EH (cell line): ENCODE data around the gene FNTB.
"Not testable (repeated sequence)": the region's sequence is repeated elsewhere in the genome, so short reads cannot be mapped to it uniquely, and the experiment has no call there.

Experiments
- DNase-seq: peaks from one replicate; pipeline ENCODE4 v3.0.0-alpha.2; 2015; ENCODE audit warnings: low read depth

Gene FNTB

DNA sequence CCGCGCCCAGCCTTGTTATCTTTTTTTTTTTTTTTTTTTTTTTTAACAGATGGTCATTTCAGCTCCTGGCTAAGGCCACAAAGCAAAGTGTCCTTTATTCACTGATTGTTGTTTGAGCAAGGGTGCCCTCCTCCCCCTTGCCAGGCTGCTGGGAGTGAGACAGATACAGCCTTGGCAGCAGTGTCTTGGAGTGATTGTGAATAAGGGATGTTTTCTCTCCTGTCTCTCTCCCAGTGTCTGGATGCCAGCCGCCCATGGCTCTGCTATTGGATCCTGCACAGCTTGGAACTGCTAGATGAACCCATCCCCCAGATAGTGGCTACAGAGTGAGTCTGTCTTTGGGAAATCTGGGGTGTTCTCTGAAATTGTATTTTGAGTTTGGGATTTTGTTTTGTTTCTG lies 28.7 kb downstream of the FNTB start:
- no peak for DNase-seq

DNA sequence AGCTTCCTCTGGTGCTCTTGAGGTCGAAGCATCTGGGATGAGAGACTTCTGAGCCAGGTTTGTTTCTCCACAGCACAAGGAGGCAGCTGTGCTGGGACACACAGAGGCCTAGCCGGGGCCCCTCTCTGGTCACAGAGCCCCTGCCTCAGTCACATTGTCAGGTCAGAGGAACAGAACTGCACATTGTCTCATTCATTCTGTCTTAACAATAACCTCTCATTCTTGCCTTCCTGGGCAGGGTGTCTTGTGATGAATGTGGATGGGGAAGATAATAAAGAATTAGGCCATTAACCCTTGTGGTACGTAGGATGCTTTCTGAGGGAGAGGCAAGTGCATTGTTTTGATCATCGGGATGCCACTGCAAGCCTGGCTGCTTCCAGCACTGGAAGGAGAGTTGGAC lies 29.8 kb downstream of the FNTB start:
- no peak for DNase-seq

DNA sequence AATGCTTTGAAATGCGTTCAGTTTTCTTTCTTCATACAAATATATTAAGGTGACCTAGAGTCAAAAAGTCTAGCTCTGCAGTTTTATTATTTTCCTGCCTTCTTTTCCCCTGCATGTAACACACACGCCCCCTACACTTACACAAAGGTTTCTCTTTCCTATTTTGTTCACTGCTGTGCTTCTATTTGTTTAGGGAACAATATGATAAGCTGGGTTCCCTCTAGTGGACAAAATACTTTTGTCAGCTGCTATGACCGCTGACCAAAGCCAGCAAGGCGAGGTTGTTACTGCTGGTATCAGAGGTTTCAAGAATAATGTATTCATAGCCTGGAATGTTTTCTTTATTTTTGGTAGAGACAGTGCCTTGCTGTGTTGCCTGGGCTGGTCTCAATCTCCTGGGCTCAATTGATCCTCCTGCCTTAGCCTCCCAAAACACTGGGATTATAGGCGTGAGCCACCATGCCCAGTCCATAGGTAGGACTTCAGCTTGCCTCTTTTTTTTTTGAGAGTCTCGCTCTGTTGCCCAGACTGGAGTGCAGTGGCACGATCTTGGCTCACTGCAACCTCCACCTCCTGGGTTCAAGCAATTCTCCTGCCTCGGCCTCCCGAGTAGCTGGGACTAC lies 33.4 kb downstream of the FNTB start:
- DNase-seq = peak; percentile 73

DNA sequence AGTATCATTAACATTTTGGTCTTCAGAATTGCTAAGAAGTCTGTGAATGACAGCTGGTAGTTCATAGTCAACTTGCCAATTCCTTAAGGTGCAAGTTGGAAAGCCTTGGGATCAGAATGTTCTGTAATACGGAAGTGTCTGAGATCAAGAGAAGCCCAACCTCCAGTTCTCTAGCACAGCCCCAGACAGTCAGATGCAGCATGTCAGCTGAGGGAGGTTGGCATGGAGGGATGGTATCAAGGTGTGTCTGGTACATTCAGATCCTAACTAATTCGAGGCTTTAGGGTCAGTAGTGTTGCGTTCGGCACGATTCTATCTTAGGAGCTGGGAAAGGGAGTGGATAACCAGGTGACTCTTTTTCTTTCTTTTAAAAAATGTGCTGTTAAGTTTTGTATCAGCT lies 38.3 kb downstream of the FNTB start:
- no peak for DNase-seq

DNA sequence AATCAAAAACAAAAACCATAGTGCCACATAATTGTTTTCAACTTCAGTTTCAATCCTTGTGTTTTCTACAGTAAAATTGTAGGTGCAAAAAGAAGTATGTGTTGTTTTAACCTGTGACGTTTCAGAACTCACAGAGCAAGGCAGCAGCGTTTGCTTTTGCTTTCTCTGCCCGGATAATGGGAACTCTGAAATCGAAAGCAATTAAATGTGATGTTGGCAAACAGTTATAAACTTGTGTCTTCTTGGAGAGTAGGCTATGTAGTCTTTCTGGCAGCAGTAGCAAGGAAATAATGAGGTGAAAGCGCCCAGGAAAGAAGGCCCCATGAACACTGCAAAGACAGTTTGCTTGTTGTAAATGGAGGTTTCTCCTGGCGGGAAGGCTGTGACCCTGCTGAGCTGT lies 39.1 kb downstream of the FNTB start:
- DNase-seq = no peak

DNA sequence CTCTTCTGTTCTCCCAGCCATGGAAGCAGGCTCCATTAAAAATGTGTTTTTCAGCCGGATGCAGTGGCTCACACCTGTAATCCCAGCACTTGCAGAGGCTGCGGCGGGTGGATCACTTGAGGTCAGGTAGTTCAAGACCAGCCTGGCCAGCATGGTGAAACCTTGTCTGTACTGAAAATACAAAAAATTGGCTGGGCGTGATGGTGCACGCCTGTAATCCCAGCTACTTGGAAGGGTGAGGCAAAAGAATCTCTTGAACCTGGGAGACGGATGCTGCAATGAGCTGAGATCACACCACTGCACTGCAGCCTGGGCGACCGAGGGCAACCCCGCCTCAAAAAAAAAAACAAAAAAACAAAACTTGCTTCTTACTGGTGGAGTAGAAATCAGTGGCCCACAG lies 39.8 kb downstream of the FNTB start:
- no peak for DNase-seq

DNA sequence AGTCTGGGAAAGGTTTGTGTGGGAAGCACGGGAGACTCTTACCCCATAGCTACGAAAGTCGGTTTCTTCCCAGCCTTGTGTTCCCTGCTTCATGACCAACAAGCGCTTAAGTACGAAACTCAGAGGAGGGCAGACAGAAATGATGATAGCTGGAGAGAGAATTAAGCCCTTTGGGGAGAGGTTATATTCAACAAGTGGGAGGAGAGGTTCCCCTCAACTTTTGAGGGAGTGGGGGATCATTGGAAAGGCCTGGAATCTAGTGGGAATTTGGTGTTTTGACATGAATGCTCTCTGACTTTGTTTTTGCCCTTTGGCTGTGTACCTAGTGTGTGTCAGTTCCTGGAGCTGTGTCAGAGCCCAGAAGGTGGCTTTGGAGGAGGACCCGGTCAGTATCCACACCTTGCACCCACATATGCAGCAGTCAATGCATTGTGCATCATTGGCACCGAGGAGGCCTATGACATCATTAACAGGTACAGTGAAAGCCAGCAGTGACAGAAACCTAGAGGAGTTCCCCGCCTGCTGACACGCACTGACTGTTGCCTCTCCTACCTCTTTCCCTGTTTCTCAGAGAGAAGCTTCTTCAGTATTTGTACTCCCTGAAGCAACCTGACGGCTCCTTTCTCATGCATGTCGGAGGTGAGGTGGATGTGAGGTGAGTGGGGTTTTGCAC lies 40.6 kb downstream of the FNTB start:
- no peak for DNase-seq

DNA sequence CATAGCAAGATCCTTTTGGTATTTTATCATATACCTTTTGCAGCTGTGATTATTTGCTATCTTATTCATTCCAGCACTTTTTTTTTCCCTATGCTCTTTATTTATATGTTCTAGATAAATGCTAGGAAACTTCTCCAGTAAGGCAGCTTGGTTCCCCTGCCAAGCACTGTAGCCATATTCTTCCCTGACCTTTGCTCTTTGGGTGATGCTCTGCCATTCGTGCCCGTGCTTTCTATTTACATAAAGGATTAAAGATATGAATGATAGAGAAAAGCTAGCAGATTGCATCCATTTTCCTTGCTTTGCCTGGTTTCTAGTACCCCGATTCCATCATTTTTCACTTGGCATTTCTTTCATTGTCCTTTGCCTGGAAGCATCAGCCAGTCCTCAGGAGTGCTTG lies 42.2 kb downstream of the FNTB start:
- DNase-seq = no peak

DNA sequence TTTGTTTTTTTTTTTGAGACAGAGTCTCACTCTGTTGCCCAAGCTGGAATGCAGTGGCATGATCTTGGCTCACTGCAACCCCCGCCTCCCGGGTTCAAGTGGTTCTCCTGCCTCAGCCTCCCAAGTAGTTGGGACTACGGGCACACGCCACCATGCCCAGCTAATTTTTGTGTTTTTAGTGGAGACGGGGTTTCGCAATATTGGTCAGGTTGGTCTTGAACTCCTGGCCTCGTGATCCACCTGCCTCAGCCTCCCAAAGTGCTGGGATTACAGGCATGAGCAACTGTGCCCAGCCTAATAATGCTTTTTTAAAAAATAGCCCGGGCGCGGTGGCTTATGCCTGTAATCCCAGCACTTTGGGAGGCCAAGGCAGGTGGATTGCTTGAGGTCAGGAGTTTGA lies 44.6 kb downstream of the FNTB start:
- DNase-seq = not testable (repeated sequence)

DNA sequence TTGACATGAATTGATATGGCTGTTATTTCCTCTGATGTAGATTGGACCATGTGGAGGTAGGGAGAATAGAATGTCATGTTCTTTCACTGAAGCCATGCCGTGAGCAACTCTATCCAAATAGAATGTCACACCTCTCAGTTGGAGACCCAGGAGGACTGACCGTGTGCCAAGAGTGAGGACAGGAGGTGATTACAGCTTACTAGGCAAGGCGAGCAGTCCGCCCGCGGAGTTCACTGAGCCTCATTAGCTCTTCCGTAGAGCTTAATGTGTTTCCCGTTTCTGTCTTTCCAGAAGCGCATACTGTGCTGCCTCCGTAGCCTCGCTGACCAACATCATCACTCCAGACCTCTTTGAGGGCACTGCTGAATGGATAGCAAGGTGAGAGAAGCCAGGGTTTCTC lies 45.6 kb downstream of the FNTB start:
- no peak for DNase-seq

DNA sequence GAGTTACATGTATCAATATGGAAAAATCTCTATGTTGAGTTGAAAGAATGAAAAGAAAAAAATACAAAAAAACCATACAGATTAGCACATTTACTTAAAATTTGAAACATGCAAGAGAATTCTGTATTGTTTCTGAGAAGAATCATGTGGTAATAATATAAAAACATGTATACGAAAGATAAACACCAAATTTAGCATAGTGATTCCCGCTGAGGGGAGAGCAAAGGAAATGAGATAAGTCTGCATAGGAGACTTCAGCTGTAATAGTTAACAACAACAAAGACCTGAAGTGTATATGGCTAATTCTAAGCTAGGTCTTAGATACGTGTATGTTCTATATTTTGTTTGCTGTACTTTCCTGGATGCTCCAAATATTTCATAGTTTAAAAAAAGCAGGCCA lies 46.5 kb downstream of the FNTB start:
- DNase-seq = no peak

DNA sequence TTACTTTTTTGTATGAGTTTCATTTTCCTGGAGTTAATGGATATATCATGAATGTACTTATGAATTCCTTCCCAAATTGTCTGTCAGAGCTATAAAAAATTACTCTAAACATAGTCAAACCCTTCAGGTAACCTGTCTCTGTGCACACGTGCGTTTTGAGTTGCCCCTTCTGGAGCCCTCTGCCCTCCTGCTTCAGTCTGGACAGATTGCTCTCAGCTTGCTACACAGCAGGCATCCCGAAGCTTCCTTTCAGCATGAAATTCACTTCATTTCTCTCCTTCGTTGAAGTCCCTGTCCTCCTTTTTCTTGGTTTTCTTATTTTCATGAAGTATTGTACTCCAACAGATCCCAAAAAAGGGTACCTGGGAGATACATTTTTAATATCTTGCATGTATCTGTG lies 47.3 kb downstream of the FNTB start:
- no peak for DNase-seq

DNA sequence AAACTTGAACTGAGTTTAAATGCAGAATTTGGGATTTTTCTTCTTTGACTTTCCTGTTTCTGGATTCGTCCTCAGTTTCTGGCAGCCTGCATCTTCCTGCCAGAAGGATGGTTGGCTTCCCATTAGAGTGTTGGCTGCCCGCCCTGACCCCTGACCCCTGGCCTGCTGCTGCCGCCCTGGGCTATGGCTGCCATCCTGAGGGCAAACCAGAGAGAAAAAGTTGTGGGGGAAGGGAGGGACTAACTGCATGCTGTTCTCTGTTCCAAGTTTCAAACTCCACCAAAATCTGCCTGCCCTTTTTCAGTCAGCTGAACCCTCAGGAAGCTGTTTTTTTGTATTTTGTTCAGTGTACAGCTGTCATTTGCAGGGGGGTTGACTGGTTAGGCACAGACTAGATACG lies 48.4 kb downstream of the FNTB start:
- DNase-seq = no peak

DNA sequence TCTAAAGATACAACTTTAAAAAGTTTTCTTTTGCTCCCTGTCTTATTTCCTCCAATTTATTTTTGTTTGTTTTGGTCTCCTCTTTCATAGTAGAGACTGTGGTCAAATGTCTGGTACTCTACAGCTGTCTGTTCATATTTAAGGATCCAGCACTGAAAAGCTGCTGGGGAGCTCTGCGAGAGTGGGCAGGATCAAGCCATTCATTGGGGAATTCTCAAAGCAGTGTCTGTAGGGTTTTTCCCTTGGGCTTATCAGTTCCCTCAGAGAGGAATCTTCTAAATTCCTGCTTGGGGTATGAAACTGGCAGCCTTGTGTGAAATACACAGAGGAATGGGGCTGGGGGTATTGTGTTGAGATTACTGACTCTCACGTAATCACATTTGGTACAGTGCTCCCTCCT lies 52.3 kb downstream of the FNTB start:
- no peak for DNase-seq

DNA sequence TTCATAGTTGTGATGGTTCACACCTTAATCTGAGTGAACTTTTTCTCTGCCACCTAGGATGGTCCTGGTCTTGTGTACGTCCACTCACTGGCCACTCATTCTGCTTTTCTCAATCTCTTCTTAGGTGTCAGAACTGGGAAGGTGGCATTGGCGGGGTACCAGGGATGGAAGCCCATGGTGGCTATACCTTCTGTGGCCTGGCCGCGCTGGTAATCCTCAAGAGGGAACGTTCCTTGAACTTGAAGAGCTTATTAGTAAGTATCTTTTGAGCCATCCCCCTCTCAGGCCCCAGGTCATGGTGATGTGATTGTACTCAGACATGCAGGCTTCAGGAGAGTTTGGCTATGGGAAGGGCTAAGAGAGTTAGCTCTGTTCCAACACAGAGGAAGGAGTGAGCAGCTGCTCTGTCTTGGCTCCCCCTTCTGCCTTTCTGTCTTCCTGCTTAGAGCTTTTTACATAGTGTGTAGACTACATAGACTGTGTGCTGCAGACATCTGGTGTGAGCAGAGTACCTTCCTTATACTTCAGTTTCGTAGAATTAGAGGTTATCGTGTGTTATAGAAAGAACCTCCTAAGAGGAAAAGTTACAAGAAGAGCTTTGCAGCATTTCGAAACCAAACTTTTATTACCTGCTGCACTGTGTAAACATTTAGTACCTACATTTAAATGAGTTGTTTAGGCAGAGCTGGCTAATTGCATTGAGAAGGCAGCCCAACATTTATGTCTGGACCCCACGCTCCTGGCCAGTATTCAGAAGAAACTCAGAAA lies 54.2 kb downstream of the FNTB start:
- DNase-seq = no peak

DNA sequence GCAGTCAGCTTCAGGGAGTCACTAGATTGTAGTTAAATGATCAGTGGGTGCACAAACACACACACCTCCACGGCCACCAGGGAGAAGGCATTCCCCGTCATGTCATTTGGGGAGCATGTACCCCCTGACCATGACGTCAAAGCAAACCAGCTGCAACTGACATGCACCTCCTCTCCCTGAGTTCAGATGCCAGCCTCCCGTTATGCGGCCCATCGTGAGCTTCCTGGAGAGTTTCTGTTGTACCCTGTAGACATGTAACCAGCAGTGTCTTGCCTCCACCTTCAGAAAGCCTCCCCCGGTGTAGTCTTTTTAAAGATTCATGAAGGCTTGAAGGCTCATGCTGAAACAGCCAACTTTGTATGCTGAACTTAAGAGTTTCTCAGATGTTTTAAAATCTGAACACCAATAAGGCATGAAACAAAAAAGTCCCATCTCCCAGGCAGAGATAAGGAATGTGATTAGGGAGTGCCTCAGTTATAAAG lies 54.8 kb downstream of the FNTB start:
- no peak for DNase-seq

DNA sequence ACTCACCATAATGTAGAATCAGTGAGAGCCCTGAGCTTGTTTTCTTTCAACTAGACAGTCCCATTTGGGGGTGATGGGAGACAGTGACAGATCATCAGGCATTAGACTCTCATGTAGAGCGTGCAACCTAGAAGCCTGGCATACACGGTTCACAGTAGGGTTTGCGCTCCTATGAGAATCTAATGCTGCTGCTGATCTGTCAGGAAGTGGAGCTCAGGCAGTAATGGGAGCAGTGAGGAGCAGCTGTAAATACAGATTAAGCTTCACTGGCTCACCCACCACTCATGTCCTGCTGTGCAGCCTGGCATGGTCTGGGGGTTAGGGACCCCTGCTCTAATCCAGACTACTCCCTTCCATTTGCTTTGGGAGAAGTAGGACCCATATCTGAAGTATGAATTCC lies 55.6 kb downstream of the FNTB start:
- DNase-seq = no peak

DNA sequence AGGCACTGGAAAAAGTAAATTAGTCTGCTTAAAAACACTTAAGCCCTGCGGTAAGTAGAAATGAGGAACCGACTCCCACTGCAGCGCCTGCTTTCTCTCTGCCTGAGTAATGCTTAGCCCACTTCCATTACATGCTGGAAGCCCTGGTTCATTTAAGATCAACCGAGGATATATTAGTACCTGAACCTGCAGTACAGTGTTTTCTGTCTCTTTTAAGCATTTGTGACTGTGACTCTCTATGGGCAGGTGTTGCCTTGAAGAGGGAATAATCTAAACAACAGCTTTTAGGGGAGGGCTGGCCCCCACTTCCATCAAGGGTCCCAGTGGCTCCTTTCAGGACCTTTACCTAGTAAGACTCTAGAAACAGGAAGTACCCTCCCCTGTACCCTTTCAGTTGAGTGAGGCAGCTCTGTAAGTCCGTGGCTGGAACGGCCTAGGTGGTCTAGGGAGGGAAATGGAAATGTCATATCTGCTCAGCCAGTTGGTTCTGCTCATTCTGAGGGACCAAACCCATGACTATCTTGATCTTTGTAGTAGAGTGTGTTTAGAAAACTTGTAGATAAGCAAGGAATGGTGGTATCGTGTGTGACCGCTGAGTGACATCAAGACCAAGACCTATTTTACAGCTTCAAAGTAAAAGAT lies 56.2 kb downstream of the FNTB start:
- DNase-seq = no peak

DNA sequence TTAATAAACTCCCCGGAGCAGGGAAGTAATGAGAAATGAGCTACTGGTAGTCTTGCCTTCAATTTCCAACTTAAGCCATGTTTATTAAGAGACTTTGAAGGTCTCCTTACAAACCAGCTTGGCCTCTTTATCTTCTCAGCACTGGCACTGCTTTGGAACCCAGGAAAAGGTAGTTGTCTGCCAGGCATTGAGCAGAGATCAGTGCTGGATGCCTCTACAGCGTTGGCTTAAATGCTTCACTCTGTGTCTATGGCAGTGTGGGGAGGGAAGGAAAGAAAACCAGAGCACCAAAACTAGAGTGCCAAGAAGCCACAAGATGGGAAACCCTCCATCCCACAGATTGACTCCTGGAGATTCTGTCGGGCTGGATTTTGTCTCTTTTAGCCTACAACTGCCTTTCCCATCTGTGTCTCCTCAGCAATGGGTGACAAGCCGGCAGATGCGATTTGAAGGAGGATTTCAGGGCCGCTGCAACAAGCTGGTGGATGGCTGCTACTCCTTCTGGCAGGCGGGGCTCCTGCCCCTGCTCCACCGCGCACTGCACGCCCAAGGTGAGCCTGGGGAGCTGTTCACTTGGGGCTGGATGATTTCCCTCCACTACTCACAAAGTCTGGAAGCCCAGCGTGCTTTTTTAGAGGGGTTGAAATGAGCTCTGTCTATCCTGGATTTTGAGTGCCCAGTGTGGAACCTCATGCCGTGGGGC lies 57.3 kb downstream of the FNTB start:
- DNase-seq = no peak

DNA sequence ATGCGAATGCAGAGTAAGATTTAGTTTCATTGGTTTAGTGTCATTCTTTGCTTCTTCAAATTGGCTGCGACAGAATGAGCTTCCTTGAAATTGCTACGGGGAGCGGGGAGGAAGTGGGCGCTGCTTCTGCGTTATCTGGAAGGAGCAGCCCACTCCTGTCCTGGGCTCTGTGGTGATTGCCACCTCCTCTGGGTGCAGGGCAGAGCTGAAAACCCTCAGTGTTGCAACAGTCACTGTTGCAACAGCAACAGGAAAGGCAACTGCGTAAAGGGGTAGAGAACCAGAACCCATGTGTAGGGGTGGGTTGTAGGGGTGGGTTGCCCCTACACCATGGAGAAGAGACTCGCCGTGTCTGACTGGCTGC lies 57.9 kb downstream of the FNTB start:
- no peak for DNase-seq

DNA sequence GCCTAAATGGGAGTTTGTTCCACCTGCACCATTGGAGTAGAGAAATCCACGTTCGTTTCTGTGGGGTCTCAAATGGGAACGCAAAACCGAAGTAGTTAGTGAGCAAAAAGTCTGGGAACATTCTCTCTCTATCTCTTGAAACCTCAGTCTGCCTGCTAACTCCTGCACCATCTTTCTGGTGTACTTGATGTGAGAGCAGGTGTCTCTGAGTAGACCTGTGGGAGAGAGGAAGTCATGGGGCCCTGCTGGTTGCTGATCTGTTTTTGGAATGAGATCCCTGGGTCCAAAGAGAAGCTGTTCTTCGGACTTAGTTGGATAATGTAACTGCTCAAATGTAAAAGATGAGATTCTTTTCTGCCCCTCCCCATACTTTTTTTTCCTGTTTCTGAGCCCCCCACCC lies 58.3 kb downstream of the FNTB start:
- no peak for DNase-seq

DNA sequence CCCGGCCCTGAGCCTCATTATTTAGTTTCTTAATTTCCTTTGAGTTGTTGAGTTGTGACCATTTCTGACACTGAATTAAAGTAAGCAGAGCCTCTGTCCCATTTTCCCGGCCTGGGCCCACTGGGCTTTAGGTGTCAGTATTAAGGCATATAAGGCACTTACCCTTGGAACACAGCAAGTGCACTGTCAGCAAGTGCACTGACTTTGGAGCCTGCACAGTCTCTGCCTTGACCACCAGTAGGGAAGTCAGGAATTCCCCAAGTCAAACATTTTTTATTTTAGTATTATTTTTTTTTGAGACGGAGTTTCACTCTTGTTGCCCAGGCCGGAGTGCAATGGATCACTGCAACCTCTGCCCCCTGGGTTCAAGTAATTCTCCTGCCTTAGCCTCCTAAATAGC lies 59.0 kb downstream of the FNTB start:
- DNase-seq = no peak
